Sigmoid colon (tissue), 7 donors: Measurements from ENCODE around the gene LGR6. TPM values are rescaled to one million over a fixed set of nuclear protein-coding genes. Genes with fewer than 3 reads are reported as not detected.

Experiments
- DNase-seq: peaks from one replicate; pipeline ENCODE4 v3.0.0-alpha.2; 2019
- H3K27ac ChIP-seq, 4 donors: fragments of 200-600 bp; sonication (generic); one replicate each; pipeline ENCODE4 v1.5.1; 2016 to 2019; ENCODE audit warnings: mild to moderate bottlenecking in 1 of 4
- H3K27me3 ChIP-seq, 3 donors: fragments of 200-600 bp; sonication (generic); one replicate each; pipeline ENCODE4 v1.5.1; 2019; ENCODE audit warnings: mild to moderate bottlenecking in 1 of 3
- H3K36me3 ChIP-seq, 4 donors: fragments of 200-600 bp; sonication (generic); one replicate each; pipeline ENCODE4 v1.5.1; 2016 to 2019
- H3K4me1 ChIP-seq, 4 donors: fragments of 200-600 bp; sonication (generic); one replicate each; pipeline ENCODE4 v1.5.1; 2017 to 2019
- H3K4me3 ChIP-seq, 4 donors: fragments of 200-600 bp; sonication (generic); one replicate each; pipeline ENCODE4 v1.5.1; 2017 to 2019; ENCODE audit warnings: mild to moderate bottlenecking in 2 of 4, moderate library complexity in 1 of 4
- H3K9me3 ChIP-seq, 4 donors: fragments of 200-600 bp in 3 of 4; sonication (generic) in 3 of 4; one replicate each; pipeline versions ENCODE4 v1.5.1 to v1.6.1; 2013 to 2019
- EP300 ChIP-seq, 4 donors: sonication (generic); formaldehyde crosslinking; IDR thresholded peaks; one replicate each; pipeline ENCODE4 v1.6.1; 2017; ENCODE audit warnings: antibody characterized with exemption in 4 of 4
- POLR2A ChIP-seq, 2 donors: fragments of 450-650 bp; IDR thresholded peaks; one replicate each; pipeline ENCODE4 v1.6.1; 2016; ENCODE audit warnings: antibody characterized with exemption in 2 of 2, mild to moderate bottlenecking in 2 of 2, moderate library complexity in 2 of 2
- POLR2AphosphoS5 ChIP-seq, 4 donors: sonication (generic); formaldehyde crosslinking; IDR thresholded peaks; one replicate each; pipeline ENCODE4 v1.6.1; 2017; ENCODE audit warnings: antibody characterized with exemption in 4 of 4
- WGBS, 2 donors: extraction: QIAGEN DNeasy Blood & Tissue Kit; methylation state at CpG; one replicate each; pipeline ENCODE4 v1.1.7; 2013; 5-methylcytosine and 5-hydroxymethylcytosine counted together
- intact Hi-C: fragments of 100-400 bp; cut with DNase I; formaldehyde crosslinking; loops from one replicate; pipeline ENCODE4 v1.15.1; 2023
- polyA plus RNA-seq, 3 donors: library from polyadenylated mRNA; stranded (reverse); fragments of 200-250 nt; gene quantifications; one replicate each; pipeline ENCODE4 v1.2.3, GENCODE V29; 2013
- total RNA-seq, 4 donors: library from RNA; depleted of rRNA; stranded (reverse); fragments of >200 nt; gene quantifications; one replicate each; pipeline ENCODE4 v1.1.0, GENCODE V29; 2016
- TF ChIP-seq, protein P1 (sequence below), 4 experiments: fragments of 450-650 bp in 3 of 4; fragments of 200-600 bp in 1 of 4; IDR thresholded peaks; one replicate each; pipeline ENCODE4 v1.5.1; 2016 to 2019; ENCODE audit warnings: antibody characterized with exemption in 4 of 4, mild to moderate bottlenecking in 3 of 4, moderate library complexity in 2 of 4
- donor health status: healthy with polysubstance abuse.
- donor health status: Bipolar disorder and iron deficiency.
- donor health status: healthy.

Gene LGR6
- total and polyA plus RNA-seq, 7 donors: 0.14 to 1.0 (median 0.28) TPM; not detected in 4

GRCh38 chr1:202230061-202230938, 36.7 kb downstream of the LGR6 start:
- H3K4me1 ChIP-seq: no peaks in the 10 kb centered on the region
- H3K27me3 ChIP-seq: peaks cover 0 to 6% (median 0%) of the 10 kb centered on the region in 3 donors
- DNase-seq: no peak
- intact Hi-C loops: no loop called here
- H3K27ac ChIP-seq: no peak overlapping the region
- TF ChIP-seq POLR2A (IDR thresholded peaks at IDR 0.05) (no peak), EP300 (IDR thresholded peaks at IDR 0.05) (no peak), POLR2AphosphoS5 (IDR thresholded peaks at IDR 0.05) (no peak)
- TF ChIP-seq, protein P1, sequence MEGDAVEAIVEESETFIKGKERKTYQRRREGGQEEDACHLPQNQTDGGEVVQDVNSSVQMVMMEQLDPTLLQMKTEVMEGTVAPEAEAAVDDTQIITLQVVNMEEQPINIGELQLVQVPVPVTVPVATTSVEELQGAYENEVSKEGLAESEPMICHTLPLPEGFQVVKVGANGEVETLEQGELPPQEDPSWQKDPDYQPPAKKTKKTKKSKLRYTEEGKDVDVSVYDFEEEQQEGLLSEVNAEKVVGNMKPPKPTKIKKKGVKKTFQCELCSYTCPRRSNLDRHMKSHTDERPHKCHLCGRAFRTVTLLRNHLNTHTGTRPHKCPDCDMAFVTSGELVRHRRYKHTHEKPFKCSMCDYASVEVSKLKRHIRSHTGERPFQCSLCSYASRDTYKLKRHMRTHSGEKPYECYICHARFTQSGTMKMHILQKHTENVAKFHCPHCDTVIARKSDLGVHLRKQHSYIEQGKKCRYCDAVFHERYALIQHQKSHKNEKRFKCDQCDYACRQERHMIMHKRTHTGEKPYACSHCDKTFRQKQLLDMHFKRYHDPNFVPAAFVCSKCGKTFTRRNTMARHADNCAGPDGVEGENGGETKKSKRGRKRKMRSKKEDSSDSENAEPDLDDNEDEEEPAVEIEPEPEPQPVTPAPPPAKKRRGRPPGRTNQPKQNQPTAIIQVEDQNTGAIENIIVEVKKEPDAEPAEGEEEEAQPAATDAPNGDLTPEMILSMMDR (IDR thresholded peaks at IDR 0.05): no peak
- no peak overlapping the region for H3K4me3 ChIP-seq
- WGBS, 2 donors: 83 to 87% methylated on average over 10 of the region's 10 CpGs
- no peaks in the 10 kb centered on the region for H3K36me3 ChIP-seq
- H3K9me3 ChIP-seq: no peaks in the 10 kb centered on the region

- peaks cover 0 to 7% (median 3%) of the 10 kb centered on the region in 4 donors for H3K4me1 ChIP-seq
- no peaks in the 10 kb centered on the region for H3K9me3 ChIP-seq
- no peak overlapping the region for H3K4me3 ChIP-seq
- peaks cover 0 to 12% (median 7%) of the 10 kb centered on the region in 3 donors for H3K27me3 ChIP-seq
- no peak for DNase-seq
- intact Hi-C loops: no loop called here
- TF ChIP-seq POLR2A (IDR thresholded peaks at IDR 0.05): no peak
- TF ChIP-seq POLR2AphosphoS5 (IDR thresholded peaks at IDR 0.05): no peak
- TF ChIP-seq, protein P1 (IDR thresholded peaks at IDR 0.05): no peak
- TF ChIP-seq EP300 (IDR thresholded peaks at IDR 0.05): no peak
- WGBS, 2 donors: 61 to 76% methylated on average over 8 of the region's 8 CpGs
- H3K27ac ChIP-seq: no peak overlapping the region
- no peaks in the 10 kb centered on the region for H3K36me3 ChIP-seq
These were observed 37.5 kb downstream of the LGR6 start for GRCh38 chr1:202230939-202231645.

GRCh38 chr1:202233171-202233570, 39.6 kb downstream of the LGR6 start:
- peaks cover 0 to 33% (median 9%) of the 10 kb centered on the region in 3 donors for H3K27me3 ChIP-seq
- TF ChIP-seq POLR2A (IDR thresholded peaks at IDR 0.05) (no peak), POLR2AphosphoS5 (IDR thresholded peaks at IDR 0.05) (no peak), EP300 (IDR thresholded peaks at IDR 0.05) (no peak)
- TF ChIP-seq, protein P1 (IDR thresholded peaks at IDR 0.05): no peak
- WGBS, 2 donors: 79 to 85% methylated on average over 4 of the region's 4 CpGs
- no peak overlapping the region for H3K27ac ChIP-seq
- DNase-seq: no peak
- no peaks in the 10 kb centered on the region for H3K36me3 ChIP-seq
- H3K9me3 ChIP-seq: no peaks in the 10 kb centered on the region
- peaks cover 0 to 10% (median 3%) of the 10 kb centered on the region in 4 donors for H3K4me1 ChIP-seq
- no peak overlapping the region for H3K4me3 ChIP-seq
- intact Hi-C loops: no loop called here

DNA sequence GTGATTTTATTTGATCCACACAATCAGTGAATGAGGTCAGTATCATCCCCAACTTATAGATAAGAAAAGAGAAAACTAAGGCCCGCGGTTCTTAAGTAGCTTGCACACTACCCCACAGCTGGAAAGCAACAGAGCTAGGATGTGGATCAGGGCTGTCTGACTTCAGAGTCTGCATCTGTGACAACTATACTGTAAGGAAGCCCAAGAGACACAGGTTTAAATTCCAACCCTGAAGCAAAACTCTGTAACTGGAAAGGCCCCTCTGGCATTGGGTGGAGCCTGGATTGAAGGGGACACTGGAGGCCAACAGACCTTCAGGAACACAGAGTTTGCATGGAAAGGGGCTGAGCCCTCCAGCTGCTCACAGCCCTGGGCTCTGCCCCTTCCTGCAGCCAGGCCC, 40.2 kb downstream of the LGR6 start:
- WGBS, 2 donors: 92 to 97% methylated on average over 2 of the region's 2 CpGs
- H3K36me3 ChIP-seq: no peaks in the 10 kb centered on the region
- no peak overlapping the region for H3K4me3 ChIP-seq
- TF ChIP-seq, protein P1 (IDR thresholded peaks at IDR 0.05): no peak
- TF ChIP-seq POLR2AphosphoS5 (IDR thresholded peaks at IDR 0.05) (no peak), POLR2A (IDR thresholded peaks at IDR 0.05) (no peak), EP300 (IDR thresholded peaks at IDR 0.05) (no peak)
- no peak overlapping the region for H3K27ac ChIP-seq
- H3K27me3 ChIP-seq: peaks cover 0 to 31% (median 9%) of the 10 kb centered on the region in 3 donors
- intact Hi-C loops: no loop called here
- no peak for DNase-seq
- peaks cover 0 to 10% (median 3%) of the 10 kb centered on the region in 4 donors for H3K4me1 ChIP-seq
- H3K9me3 ChIP-seq: no peaks in the 10 kb centered on the region
